Colonic mucosa (tissue), 4 donors: Measurements from ENCODE around the gene FARS2. TPM values are rescaled to one million over a fixed set of nuclear protein-coding genes. Genes with fewer than 3 reads are reported as not detected.

Experiments
- DNase-seq: peaks from one replicate; pipeline ENCODE4 v3.0.0-alpha.2; 2020
- H3K27ac ChIP-seq: fragments of 200-600 bp; one replicate; pipeline ENCODE4 v1.8.0; 2021
- H3K27me3 ChIP-seq: fragments of 200-600 bp; one replicate; pipeline ENCODE4 v1.8.0; 2021
- H3K36me3 ChIP-seq: fragments of 200-600 bp; one replicate; pipeline ENCODE4 v1.8.0; 2021
- H3K4me1 ChIP-seq: fragments of 200-600 bp; one replicate; pipeline ENCODE4 v1.8.0; 2021; ENCODE audit warnings: mild to moderate bottlenecking
- H3K4me3 ChIP-seq: fragments of 200-600 bp; one replicate; pipeline ENCODE4 v1.8.0; 2021
- H3K9ac ChIP-seq, 2 donors: one replicate each; pipeline ENCODE4 v1.7.0; 2013; ENCODE audit warnings: control low read depth in 2 of 2, low read depth in 2 of 2, low read length in 2 of 2
- H3K9me3 ChIP-seq: fragments of 200-600 bp; one replicate; pipeline ENCODE4 v1.8.0; 2021
- CTCF ChIP-seq: fragments of 200-600 bp; IDR thresholded peaks from one replicate; pipeline ENCODE4 v1.8.0; 2022; ENCODE audit warnings: antibody characterized with exemption, mild to moderate bottlenecking
- intact Hi-C: fragments of 100-400 bp; cut with DNase I; formaldehyde crosslinking; loops from one replicate; pipeline ENCODE4 v1.14.1; 2022
- total RNA-seq, 2 donors: library from RNA; stranded (reverse); fragmentation: NEBNext Ultra II Directional in 1 of 2; extraction: Animal tissue kit (Norgen Biotek cat#: 25700) in 1 of 2; gene quantifications; one replicate each; pipeline ENCODE4 v1.2.1, GENCODE V29; 2021
- donor health status: healthy.
- donor health status: DM: no; HTN: no; CAD: no.
- donor health status: DM: no; HTN: no; CAD: no.

The FARS2 gene
- total RNA-seq, 2 donors from 2014 or later = 14.7 to 23.0 TPM

- intact Hi-C loops = no loop called here
- TF ChIP-seq CTCF = no peak
- no peaks in the 10 kb centered on the region for H3K27me3 ChIP-seq
- H3K9ac ChIP-seq = no peak overlapping the region
- H3K4me3 ChIP-seq = no peak overlapping the region
- no peaks in the 10 kb centered on the region for H3K9me3 ChIP-seq
- DNase-seq = no peak
- no peak overlapping the region for H3K27ac ChIP-seq
- H3K36me3 ChIP-seq = no peaks in the 10 kb centered on the region
- H3K4me1 ChIP-seq = no peaks in the 10 kb centered on the region
Measured at GRCh38 chr6:5499644-5500306, 238.5 kb downstream of the FARS2 start.

GRCh38 chr6:5501837-5502236 lies 240.5 kb downstream of the FARS2 start:
- no peaks in the 10 kb centered on the region for H3K9me3 ChIP-seq
- H3K36me3 ChIP-seq = no peaks in the 10 kb centered on the region
- H3K9ac ChIP-seq = no peak overlapping the region
- H3K27me3 ChIP-seq = no peaks in the 10 kb centered on the region
- H3K4me3 ChIP-seq = no peak overlapping the region
- intact Hi-C loops = no loop called here
- no peak overlapping the region for H3K27ac ChIP-seq
- H3K4me1 ChIP-seq = no peaks in the 10 kb centered on the region
- no peak for DNase-seq
- no peak for TF ChIP-seq CTCF

- no peak overlapping the region for H3K27ac ChIP-seq
- no peaks in the 10 kb centered on the region for H3K4me1 ChIP-seq
- H3K36me3 ChIP-seq = no peaks in the 10 kb centered on the region
- H3K9me3 ChIP-seq = no peaks in the 10 kb centered on the region
- no peaks in the 10 kb centered on the region for H3K27me3 ChIP-seq
- no peak for TF ChIP-seq CTCF
- DNase-seq = no peak
- no peak overlapping the region for H3K4me3 ChIP-seq
- intact Hi-C loops = no loop called here
- no peak overlapping the region for H3K9ac ChIP-seq
Measured at GRCh38 chr6:5504078-5504477, 242.8 kb downstream of the FARS2 start.

GRCh38 chr6:5506149-5506548 lies 244.8 kb downstream of the FARS2 start:
- H3K36me3 ChIP-seq = no peaks in the 10 kb centered on the region
- intact Hi-C loops = no loop called here
- no peak for TF ChIP-seq CTCF

GRCh38 chr6:5506597-5506996 lies 245.3 kb downstream of the FARS2 start:
- no peaks in the 10 kb centered on the region for H3K4me1 ChIP-seq
- intact Hi-C loops = no loop called here
- H3K9ac ChIP-seq = no peak overlapping the region
- no peaks in the 10 kb centered on the region for H3K9me3 ChIP-seq
- no peak overlapping the region for H3K4me3 ChIP-seq
- no peaks in the 10 kb centered on the region for H3K27me3 ChIP-seq
- H3K36me3 ChIP-seq = no peaks in the 10 kb centered on the region
- DNase-seq = no peak
- H3K27ac ChIP-seq = no peak overlapping the region
- TF ChIP-seq CTCF = no peak

More at GRCh38 chr6:5506149-5506548, 244.8 kb downstream of the FARS2 start:
- Histone ChIP-seq H3K4me1 (no peaks in the 10 kb centered on the region), H3K4me3 (no peak overlapping the region), H3K27me3 (no peaks in the 10 kb centered on the region), H3K27ac (no peak overlapping the region), H3K9ac (no peak overlapping the region), H3K9me3 (no peaks in the 10 kb centered on the region)
- no peak for DNase-seq
